ENCODE measurements around the gene UGGT2.
"Not testable (repeated sequence)": the region's sequence is repeated elsewhere in the genome, so short reads cannot be mapped to it uniquely, and the experiment has no call there.

UGGT2 gene

GRCh38 chr13:96046449-96047126, 6.6 kb downstream of the UGGT2 start:
- not testable (repeated sequence) for DNase-seq (ENCODE audit: low read depth)

DNA sequence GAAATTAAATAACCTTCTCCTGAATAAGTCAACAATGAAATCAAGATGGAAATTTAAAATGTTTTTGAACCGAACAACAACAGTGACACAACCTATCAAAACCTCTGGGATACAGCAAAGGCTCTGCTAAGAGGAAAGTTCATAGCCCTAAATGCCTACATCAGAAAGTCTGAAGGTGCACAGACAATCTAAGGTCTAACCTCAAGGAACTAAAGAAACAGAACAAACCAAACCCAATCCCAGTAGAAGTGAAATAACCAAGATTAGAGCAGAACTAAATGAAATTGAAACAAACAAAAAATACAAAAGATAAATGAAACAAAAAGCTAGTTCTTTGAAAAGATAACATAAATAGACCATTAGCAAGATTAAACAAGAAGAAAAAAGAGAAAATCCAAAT, 9.0 kb downstream of the UGGT2 start:
- no peak for DNase-seq (ENCODE audit: low read depth)

DNA sequence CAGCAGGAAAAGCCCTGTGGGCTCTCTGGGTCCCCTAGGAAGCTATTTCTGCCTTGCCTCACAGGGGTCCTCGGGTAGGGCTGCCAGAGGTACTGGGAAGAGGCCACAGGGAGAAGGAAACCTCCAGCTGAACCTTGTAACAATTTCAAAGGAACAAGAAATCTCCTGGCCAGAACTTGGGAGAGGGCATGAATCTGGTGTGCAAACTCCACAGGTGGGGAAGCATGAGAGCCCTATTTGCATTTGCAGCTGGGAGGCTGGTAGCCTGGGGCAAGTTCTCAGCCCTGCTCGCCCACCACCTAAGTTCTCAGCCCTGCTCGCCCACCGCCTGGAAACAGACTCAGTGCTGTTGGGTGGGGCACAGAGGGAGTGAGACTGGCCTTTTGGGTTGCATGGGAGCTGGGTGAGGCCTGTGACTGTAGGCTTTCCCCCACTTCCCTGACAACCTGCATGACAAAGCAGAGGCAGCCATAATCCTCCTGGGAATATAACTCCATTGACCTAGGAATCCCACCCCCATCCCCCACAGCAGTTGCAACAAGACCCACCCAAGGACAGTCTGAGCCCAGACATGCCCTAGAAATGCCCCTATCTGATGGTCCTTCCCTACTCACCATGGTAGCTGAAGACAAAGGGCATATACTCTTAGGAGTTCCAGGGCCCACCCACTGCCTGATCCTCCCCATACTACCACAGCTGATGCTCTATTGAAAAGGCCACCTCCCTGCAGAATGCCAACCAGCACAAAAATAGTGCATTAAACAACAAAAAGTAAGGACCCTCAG, 11.7 kb downstream of the UGGT2 start:
- no peak for DNase-seq (ENCODE audit: low read depth)

GRCh38 chr13:96036515-96036914, 16.7 kb downstream of the UGGT2 start:
- no peak for DNase-seq (ENCODE audit: low read depth)

DNA sequence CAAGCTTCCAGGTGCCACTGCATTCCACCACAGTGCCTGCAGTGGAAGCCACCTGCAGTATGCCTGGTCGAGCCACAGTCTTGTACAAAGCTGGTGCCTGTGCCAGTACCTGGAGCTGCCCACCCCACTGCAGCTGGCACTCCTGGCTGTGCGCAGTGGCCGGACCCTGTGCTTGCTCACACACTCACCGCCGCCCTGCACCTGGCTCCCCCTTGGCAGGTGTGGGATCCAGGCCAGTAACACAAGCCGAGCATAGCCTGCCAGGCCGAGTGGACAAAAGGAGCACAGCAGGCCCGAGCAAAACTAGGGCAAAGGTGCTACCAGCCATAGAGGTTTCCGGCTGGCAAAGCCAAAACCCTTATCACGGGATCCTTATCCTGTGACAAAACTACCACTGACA, 18.5 kb downstream of the UGGT2 start:
- no peak for DNase-seq (ENCODE audit: low read depth)

GRCh38 chr13:96033220-96034015, 19.8 kb downstream of the UGGT2 start:
- no peak for DNase-seq (ENCODE audit: low read depth)

- DNase-seq (ENCODE audit: low read depth), result no peak
Measured at GRCh38 chr13:96032717-96033116, 20.5 kb downstream of the UGGT2 start.

- no peak for DNase-seq (ENCODE audit: low read depth)
Measured at GRCh38 chr13:96029002-96029401, 24.2 kb downstream of the UGGT2 start.

GRCh38 chr13:96027496-96027895, 25.7 kb downstream of the UGGT2 start:
- no peak for DNase-seq (ENCODE audit: low read depth)

DNA sequence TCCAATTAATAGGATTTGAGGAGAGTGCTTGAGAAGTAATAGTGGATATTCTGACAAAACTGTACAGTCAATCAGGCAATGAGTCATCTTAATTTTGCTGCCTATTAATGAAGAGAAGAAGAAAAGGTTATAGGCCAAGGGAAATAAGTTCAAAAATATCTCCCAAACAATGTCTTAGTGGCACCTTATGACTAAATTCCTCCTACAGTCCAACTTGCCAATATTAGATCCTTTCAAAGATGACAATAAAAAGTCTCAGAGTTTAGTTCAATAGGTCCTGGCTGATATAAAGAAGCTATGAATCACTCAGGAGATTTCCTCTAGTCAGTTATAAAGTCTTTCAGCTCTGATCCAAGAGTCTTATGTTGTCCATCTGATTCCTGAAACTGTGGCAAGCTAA, 27.9 kb downstream of the UGGT2 start:
- no peak for DNase-seq (ENCODE audit: low read depth)

GRCh38 chr13:96020931-96021330, 32.3 kb downstream of the UGGT2 start:
- DNase-seq (ENCODE audit: low read depth), result no peak

DNA sequence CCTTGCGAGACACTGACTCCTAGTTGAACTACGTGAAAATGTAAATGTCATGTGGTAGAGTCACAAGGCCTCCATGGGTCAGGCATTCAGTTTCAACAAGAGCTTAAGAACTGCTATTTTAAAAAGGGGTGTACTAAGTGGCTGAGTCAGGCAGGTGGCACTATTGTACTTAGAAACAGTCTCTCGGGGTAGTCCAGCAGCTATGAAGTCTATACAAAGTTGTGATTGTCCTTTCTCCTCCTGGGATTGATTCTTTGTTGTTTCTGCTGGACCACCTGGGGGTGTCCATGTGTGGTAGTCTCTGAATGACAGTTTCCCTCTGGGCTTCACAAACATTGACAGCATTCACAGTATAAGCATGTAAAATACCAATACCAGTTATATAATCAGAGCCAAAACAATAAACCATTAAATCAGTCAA, 33.0 kb downstream of the UGGT2 start:
- DNase-seq (ENCODE audit: low read depth), result no peak

DNA sequence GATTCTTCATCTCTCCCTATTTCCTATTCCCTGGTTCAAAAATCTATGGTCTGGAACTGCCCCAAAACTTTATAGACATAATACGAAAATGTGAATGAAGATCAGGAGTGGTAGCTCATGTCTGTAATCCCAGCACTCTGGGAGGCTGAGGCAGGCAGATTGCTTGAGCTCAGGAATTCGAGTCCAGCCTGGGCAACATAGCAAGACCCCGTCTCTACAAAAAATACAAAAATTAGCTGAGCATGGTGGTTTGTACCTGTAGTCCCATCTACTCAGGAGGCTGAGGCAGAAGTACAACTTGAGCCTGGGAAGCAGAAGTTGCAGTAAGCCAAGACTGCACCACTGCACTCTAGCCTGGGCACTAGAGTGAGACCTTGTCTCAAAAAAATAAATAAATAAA, 35.1 kb downstream of the UGGT2 start:
- no peak for DNase-seq (ENCODE audit: low read depth)

- no peak for DNase-seq (ENCODE audit: low read depth)
Measured at GRCh38 chr13:96011291-96011872, 41.8 kb downstream of the UGGT2 start.

- no peak for DNase-seq (ENCODE audit: low read depth)
Measured at GRCh38 chr13:96003304-96003703, 49.9 kb downstream of the UGGT2 start.

DNA sequence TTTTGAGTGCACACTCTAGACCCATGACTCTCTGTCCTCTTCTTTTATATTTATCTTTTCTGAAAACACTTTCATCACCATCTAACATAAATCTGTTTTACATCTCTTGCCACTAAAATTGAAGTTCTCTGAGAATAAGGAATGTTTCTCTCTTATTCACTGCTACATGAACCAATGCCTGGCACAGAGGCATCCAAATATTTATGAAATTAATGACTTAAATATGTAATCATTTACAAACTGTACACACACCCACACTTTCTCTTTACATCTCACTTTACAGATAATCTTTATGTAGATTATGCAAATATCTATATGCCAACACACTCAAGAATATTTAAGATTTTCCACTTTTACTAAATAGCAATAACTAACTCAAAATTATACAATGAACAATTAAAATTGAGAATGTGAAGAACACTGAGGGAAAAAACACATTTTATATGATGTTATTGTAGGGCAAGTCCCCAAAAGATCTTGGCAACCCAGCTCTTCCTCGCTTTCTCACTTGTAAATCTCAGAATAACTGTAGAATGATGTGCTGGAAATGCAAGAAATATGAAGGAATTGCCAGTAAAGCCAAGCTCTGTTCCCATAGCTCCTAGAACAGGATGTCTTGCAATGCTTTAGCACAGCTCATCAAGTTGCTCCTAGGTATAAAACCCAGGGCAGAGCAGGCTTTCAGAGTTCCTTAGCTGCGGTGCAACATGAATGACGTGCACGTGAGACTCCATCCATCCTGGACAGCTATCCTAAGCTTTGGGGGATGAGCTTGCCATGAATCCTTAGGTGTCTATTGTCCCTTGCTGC, 50.7 kb downstream of the UGGT2 start:
- no peak for DNase-seq (ENCODE audit: low read depth)

DNA sequence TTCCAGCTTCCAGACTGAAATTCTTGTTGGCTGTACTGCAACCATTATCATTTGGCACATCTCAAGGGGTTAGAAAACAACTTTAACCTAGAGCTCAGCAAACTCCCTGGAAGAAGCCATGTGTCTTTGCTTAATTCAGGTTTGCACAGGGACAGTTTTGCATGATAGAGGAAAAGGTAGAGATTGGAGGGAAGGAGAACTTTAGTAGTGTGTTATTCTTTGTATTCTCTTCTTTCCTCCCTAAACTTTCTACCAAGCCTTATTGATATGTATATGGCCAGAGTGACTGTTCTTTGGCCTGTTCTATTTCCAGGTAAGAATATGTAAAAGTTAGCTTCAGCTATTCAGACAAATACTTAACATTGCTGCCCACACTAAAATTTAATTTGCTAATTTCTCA, 53.1 kb downstream of the UGGT2 start:
- no peak for DNase-seq (ENCODE audit: low read depth)

GRCh38 chr13:95987841-95988240, 65.4 kb downstream of the UGGT2 start:
- no peak for DNase-seq (ENCODE audit: low read depth)

DNA sequence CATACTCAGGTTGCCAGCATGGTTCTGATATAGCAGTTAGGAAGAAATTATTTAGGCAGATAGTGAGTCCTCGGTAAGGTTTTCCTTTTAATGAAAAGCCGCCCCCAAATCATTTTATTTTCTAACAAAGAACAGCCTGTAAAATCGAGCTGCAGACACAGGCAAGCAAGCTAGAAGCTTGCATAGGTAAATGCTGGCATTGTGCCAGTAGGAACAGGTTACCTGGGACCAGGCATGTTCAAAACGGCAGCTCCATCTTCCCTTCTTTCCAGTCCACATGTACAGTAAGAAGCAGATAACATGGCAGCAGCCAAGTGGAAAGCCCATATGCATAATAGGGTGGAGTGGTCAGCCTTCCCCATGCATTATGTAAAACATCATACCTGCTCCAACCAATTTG, 71.1 kb downstream of the UGGT2 start:
- DNase-seq (ENCODE audit: low read depth), result no peak

DNA sequence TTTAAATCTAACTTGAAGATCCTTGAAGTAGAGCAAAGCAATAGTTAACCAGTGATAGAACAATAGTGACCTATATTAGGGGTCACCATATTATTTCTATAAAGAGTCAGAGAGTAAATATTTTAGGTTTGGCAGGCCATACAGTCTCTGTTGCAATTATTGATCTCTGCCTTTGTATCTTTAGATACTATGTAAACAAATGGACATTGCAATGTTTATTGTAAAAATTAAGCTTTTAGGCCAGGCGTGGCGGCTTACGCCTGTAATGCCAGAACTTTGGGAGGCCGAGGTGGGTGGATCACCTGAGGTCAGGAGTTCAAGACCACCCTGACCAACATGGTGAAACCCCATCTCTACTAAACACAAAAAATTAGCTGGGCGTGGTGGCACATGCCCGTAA, 80.5 kb downstream of the UGGT2 start:
- DNase-seq (ENCODE audit: low read depth), result not testable (repeated sequence)

GRCh38 chr13:95970878-95971277, 82.3 kb downstream of the UGGT2 start:
- no peak for DNase-seq (ENCODE audit: low read depth)

- DNase-seq (ENCODE audit: low read depth), result no peak
Measured at GRCh38 chr13:95968906-95969305, 84.3 kb downstream of the UGGT2 start.
